NCI-H2171 (cell line): Measurements from ENCODE around the gene FLCN.
"Not testable (repeated sequence)": the region's sequence is repeated elsewhere in the genome, so short reads cannot be mapped to it uniquely, and the experiment has no call there.

Experiments used
- DNase-seq: peaks from one replicate; lab custom pipeline; 2025; lab: John Stamatoyannopoulos, UW

Gene FLCN

DNA sequence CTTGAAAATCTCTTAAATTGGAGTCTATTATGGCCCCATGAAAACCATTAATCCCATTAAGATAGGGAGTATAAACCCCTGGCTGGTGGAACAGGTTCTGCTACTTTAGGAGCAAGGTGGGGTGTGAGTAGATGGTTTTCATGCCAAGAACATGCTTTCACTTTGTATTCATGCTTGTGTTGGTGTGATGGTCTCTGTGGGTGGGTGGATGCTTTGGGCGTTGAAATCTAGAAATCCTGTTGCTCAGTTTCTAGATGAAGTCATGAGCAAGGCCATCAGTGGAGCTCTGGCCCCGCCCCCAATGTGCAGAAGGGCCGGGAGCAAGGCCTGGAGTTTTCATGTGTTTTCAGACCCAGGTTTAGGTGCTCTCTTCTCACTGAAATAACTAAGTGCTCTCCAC is 50.9 kb downstream of the FLCN start:
- no peak for DNase-seq

DNA sequence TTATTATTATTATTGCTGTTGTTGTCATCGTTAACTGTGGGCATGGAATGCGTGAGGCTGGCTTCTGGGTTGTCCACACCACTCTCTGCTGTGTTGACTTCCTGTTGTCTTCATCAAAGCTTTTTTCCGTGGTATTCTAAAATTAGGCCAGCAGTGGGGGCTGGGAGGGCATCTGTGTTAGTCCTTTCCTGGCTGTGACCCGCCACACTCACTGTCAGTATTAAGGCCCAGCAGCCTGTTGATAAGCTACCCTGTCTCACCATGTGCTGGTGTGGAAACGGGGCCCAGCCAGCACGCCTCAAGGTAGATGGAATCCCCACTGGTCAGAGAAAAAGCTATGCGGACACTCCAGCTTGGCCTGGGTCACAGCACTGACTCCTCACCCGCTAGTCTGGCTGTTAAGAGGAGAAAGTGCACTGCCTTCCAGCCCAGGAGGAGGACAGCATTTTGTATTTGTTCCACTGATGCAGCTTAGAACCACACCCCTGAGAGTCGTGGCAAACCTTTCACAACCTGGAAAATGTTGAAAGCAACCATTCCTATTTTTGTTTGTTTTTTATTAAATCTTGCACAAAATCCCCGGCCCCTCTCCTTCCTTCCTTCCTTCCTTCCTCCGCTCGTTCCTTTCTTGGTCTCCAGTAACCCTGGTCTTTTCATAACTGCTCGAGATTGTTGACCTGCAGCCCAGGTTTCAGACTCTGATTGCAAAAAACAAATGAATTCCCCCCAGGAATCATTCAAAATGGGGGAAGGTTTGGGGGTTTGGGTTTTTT is 51.8 kb downstream of the FLCN start:
- not testable (repeated sequence) for DNase-seq

DNA sequence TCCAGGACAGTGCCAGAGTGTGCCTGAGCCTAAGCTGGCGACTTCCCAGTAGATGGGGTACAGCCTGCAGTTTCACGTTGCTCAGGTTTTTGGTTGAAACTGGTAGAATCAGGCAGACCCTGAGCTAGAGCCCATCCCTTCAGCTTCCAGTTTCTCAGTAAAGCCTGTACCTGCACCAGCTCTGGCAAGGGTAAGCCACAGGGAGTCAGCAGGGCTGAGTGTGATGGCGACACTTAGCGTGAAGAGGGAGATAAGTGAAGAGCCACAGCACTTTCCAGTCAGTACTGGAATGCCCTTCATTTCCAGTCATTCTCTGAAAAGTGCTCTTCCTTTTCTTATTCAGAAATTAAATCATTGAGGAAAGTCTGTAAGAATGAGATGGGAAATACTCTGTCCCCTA is 53.2 kb downstream of the FLCN start:
- DNase-seq: no peak

DNA sequence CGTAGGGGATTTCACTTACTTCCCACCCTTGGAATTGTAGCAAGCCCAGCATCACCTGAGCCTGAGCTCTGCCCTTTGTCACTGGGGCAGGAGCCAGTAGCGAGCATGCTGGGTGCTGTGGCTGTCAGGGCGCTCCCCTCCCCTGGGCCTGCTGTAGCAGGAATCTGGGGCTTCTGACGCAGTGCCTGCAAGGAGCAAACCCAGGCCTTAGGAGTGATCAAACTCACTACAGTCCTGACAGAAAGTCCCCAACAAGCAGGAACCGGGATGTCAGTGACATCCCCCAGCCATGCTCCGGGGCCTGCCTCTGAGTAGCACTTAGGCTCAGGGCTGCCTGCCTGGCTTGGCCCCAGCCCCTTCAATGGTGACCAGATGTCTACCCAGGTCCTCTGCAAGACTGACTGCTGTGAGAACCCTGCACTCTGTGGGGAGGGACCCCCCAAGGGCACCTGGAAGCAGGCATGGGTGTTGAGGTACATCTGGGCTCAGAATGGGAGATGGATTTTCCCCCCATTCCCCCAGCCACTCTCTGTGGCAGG is 54.3 kb downstream of the FLCN start:
- no peak for DNase-seq

DNA sequence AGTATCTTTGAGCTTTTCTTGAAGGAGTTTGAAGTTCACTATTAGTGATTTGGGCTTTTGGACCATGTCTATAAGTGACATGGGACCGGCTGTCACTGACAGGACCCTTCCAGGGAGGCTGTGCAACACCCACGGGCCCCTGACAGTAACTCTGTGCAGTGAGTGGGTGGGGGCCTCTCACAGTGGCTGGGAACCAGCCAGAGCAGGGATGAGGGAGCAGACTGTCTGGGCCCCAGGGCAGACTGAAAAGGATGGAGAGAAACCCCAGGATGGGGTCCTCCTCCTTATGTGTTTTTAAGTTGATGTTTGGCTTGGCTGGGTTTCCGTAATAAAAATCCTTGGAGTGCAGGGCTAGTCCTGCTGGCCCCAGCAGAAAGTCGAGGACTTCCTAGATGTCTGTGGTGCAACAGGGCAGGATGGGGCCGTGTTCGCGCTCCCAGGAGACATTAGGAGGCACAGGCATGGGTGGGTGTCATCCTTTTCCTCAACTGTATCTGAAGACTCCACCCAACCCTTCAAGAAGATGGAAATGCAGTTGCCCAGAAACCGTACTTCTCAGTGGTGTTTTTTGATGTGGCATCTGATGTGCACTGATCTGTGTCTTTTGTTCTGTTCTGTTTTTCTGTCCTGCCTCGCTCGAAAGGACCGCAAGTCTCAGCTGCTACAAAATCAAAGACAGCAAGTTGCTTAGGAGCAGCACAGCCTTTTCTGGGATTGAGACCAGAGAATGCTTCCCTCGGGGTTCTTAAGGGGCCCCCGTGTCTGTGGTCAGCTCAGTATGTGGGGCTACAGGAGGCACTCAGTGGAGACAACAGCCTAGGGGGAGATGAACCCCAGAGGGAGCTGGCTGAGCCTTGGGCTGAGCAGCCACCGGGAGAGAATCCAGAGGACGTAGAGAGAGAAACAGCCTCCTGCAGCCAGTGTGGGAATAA is 55.0 kb downstream of the FLCN start:
- DNase-seq: no peak

DNA sequence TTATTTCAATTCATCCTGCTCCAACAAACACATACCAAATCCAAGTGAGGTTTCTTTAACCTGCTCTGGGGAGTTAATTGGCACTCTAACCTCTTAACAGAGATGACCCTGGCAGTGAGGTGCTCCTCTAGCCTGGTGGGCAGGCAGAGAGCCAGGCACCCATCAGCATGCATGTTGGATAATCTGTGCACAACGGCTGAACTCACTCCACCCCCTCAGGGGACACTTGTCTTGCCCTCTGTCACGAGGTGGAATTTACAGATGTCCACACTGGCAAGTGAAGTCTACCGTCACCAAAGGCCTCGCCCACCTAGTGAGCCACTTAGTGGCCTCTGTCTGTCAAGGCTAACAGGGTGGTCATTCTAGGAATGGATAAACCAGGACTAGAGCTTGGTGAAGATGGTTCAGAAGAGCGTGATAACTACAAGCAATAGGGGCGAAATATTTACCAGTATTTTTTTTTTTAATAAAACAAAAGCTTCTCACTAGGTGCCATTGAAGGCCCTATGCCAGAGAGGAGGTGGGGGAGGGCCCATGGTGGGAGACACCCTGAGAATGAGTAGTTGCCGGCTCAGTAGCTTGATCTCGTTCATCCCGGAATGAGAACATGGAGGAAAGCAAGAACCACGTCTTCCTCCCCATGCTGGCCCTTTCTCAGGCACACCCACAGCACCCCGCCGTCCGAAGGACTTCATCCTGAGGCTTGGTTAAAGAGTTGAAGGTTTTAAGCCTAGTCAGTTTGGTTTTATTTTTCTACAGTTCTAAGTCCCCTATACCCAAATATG is 56.0 kb downstream of the FLCN start:
- no peak for DNase-seq

DNA sequence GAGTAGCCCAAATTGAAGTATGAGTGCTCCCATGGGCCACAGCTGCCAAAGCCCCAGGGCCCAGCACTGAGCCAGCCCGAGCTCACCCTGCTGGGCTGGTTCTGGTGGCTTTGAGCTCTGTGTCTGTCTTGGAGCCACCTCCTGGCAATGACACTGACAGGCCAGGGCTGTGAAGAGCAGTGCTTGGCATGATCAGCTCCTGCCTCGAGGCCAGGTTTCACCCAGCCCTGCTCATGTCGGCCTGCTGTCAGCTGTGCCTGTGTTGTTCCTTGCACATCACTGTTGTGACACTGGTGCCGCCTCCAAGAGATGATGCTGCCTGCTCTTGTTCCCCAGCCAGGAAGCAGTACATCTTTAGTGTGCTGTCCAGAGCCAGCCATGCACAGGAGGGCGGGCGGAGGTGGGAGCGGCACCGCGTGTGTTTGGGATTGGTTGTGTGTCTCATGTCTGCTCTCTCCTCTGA is 56.8 kb downstream of the FLCN start:
- DNase-seq: no peak

DNA sequence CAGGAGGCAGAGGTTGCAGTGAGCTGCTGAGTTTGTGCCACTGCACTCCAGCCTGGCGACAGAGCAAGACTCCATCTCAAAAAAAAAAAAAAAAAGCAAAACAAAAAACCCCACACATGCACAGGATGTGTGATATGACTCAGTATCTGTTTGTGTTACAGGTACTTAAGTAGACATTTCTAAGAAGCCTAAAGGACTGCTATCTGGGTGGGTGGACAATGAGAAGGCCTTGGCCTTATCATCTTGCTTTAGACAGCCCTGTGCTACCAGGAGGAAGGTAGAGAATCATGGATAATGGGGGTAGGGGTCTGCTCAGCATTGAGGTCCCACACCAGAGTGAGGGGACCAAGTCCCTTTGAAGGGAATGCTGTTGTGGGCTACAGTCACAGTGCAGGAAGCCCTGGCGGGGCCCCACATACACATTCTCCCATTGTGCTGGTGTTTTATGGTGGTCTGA is 57.6 kb downstream of the FLCN start:
- DNase-seq: no peak

DNA sequence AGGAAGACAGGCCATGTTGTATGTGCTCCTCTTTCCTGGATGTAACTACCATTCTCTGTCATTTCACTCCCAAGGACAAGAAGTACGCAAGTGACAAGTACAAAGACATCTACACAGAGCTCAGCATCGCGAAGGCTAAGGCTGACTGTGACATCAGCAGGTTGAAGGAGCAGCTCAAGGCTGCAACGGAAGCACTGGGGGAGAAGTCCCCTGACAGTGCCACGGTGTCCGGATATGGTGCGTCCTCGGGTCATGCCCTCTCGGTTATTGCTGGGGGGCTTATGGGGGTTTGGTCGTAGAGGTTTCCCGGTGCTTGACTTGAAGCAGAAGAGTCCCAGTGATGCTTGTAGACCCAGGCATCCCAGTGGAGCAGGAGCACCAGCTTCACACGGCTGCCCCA is 59.8 kb downstream of the FLCN start:
- DNase-seq: no peak

DNA sequence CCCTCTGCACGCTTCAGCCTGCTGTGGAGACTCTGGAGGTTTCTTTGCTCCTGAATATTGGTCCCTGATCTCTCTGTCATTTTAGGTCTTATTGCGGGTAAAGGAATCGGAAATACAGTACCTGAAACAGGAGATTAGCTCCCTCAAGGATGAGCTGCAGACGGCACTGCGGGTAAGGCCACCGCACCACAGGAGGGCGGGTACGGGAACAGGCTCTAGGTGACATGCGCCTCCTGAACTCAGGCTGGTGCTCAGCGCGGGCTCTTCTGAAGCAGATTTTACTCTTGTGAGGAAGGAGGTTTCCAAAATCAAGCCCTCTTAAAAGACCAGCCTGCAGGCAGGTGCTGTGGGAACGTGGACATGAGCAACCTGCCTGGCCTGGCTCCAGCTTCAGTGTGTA is 60.6 kb downstream of the FLCN start:
- DNase-seq: no peak

DNA sequence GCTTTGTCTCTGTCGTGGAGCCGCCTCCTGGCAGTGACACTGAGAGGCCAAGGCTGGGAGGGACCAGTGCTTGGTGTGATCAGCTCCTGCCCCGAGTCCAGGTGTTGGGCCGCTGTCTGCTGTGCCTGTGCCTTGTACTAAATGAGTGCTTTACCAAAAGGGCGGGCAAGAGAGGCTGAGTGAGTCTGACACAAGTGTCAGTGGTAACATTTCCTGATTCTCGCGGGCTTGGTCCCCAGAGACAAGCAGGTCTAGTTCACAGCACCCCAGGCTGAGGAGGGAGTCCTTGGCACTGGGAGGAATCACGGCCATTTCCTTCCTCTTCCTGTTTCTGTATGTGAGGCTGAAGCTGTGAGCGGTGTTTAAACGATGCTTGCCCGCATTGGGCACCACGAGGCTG is 61.1 kb downstream of the FLCN start:
- DNase-seq: no peak

DNA sequence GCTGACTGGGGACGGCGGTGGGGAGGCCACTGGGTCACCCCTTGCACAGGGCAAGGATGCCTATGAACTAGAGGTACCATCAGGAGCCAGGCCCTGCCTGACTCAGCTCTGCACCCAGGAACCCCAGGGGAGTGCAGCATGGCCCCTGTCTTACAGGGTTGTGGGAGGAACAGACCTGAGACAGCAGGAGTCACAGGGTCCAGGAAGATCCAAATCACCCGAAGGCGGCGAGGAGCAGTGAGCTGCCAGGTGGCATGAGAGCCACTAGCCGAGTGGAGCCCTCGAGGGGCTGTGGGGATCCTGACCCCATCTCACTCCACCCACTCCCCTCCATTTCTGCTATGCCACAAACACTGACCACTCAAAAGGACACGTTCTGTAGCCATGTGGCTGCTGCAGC is 61.6 kb downstream of the FLCN start:
- DNase-seq: no peak

DNA sequence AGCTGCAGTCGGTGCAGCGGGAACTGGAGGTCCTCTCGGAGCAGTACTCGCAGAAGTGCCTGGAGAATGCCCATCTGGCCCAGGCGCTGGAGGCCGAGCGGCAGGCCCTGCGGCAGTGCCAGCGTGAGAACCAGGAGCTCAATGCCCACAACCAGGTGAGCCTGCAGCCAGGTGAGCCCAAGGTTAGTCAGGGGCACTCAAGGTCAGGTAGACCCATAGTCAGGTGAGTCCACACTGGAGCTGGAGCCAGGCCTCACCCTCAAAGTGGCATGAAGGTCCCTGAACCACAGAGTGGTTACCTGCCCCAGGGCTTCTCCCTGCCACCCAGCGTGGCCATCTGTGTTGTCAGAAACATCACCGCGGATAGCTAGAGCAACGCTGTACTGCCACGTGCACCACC is 63.0 kb downstream of the FLCN start:
- no peak for DNase-seq

DNA sequence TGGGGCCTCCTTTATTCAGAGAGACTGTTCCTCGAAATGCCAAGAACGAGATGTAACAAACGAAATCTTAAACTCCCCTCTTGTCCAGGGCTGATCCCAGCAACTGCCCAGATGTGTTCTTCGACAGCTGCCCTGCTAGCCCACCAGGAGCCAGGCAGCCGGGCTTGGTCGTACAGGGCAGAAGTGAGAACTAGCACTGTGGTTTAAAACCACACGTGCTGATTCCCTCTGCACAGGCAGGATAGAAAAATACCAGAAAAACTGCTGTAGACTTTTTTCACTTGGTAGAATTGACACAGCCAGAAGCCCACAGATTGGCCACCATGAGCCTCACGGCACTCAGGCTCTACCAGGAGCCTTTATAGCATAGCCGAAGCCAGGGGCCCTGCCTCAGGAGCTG is 64.0 kb downstream of the FLCN start:
- no peak for DNase-seq

DNA sequence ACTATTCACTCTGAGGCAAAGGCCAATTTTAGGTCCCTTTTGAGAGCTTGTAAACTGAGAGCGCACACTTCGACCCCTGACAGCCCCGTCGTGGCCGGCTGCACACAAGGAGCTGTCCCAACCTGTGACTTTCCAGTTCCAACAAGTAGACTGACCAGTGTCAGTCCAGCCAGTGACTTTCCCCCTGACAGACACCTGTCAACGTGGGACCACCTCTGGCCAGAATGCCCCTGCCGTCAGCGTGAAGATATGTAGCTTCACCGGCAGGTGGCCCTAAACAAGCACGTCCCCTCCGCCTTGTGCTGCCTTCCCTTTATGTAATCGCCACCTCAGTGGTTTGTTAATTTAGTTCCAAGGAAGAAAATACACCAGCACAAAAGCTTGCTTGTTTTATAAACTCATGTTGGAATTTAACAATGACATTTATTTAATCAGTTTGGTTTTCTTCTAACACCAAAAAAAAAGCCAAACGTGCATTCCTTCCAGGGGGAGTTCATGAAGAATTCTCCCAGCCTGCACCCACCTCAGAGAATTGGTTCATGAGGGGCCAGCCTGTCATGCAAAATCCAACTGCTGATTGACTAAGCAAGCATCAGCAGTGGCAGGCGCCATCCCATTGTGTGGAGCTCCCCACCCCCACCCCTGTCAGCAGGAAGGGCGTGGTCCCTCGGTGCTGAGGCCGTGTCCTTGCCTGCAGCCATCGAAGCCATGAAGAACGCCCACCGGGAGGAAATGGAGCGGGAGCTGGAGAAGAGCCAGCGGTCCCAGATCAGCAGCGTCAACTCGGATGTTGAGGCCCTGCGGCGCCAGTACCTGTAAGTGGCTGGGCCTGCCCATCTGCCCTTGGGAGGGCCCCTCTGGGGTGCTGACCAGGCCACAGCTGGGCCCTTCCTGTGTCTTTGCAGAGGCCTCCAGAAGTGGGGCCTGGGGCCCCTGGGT is 64.7 kb downstream of the FLCN start:
- DNase-seq: no peak

DNA sequence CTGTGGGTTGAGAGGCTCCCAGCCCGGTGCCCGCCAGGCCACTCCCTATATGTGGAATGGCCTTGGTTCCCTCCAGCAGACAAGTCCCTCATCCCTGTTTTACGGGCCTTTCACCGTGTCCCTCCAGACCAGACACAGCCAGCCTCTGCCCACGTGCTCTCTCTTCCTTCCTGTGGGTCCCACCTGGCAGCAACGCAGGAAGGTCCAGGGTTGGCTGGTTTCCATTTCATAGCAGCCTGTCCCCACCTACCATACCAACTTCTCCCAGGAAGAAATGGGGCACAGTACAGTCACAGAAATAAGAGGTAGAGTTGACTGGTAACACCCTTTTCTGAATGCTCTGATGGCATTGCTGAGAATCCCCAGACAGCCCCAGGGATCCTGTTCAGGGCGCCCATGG is 65.8 kb downstream of the FLCN start:
- DNase-seq: no peak

DNA sequence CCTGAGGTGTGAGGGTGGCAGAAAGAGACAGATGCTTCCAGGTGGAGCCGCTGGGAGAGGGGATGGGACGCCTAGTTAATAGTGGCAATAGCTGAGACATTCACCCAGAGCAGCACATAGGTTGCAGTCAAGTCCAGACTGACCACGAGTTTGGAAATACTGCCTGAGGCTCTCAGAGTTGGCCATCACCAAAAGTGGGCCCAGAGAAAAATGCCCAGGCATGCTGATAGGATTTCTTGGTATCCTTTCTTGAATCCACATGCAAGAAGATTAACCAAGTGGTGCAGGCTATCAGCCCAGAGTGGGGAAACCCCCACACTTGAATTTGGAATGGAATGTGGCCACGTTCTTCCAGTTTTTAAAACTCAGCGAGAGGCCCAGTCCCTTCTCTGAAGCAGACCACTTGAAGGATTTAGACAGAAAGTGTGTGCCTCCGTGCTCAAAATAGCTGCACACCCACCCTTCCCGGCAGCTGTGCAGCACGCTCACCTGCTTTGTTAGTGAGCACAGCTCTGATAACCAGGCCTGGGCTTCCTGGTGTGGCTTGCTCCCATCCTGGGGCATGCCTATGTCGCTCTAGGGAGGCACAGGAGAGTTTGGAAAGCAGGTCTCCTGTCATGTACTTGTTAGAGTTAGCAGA is 66.5 kb downstream of the FLCN start:
- DNase-seq: no peak

DNA sequence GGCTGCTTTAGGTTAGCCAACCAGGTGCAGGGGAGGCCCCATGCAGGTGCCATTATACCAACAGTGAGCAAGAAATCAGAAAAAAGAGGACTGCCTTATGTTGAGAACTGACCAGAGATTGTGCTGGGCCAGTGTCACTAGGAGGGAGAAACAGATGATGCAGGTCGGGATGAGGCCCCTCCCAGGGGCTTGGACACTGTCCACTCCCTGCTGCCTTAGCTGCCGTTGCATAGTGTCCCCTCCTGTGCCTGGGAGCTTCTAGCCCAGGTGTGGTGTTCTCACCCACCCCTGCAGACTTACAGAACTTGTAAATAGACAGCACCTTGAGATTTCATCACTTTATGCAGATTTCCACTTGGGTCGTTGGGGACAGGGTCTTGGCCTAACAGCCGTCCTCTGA is 67.6 kb downstream of the FLCN start:
- DNase-seq: no peak

DNA sequence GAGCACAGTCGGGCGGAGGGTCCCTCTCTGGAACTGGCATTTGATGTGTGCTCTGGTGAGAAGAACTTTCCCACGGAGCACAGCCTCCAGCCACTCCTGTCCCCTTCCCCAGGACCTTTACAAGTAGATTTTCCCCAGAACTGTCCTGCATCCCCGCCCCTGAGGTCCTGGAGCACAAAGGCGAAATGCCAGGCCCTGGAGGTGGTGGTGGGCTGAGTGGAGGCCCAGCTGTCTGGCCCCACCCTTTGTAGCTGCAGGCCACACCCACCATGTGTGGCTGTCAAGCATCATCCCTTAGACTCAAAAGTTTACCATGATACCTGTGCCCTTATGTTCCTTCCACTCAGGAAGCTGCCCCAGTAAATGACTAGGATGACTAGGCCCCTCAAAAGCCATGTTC is 68.6 kb downstream of the FLCN start:
- DNase-seq: no peak

DNA sequence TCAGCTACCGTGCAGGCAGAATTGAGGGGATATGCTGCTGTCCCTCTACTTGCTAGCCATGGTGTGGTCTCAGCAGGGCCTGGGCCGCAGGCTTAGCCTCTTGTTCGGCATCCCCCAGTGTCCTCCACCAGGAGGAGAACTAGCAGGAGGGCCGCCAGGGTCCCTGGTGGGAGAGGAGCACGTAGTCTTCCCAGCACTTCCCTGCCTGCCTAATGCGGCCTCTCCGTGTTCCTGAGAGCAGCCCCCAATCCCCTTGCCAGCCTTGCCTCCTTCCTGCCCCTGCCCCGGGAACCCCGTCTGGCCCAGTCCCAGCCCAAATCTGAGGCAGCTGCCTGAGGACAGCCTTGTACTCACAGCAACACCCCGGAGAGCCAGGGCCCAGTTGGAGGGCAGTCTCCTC is 69.0 kb downstream of the FLCN start:
- DNase-seq: no peak
